Glutamatergic neuron (in vitro differentiated cells): ENCODE measurements around the gene CEP57. TPM values are rescaled to one million over a fixed set of nuclear protein-coding genes. Genes with fewer than 3 reads are reported as not detected.

Source experiments
- DNase-seq: peaks from one replicate; pipeline ENCODE4 v3.0.0; 2022
- H3K27ac Mint-ChIP-seq: one replicate; pipeline ENCODE4 v1.8.0; 2020; ENCODE audit warnings: mild to moderate bottlenecking, mixed read lengths, inconsistent platforms; ENCODE audit not compliant: unreplicated experiment
- H3K27me3 Mint-ChIP-seq: one replicate; pipeline ENCODE4 v1.8.0; 2020; ENCODE audit warnings: mild to moderate bottlenecking, moderate library complexity, mixed read lengths, inconsistent platforms; ENCODE audit not compliant: unreplicated experiment
- H3K36me3 Mint-ChIP-seq: one replicate; pipeline ENCODE4 v1.8.0; 2020; ENCODE audit warnings: mild to moderate bottlenecking, mixed read lengths, inconsistent platforms; ENCODE audit not compliant: unreplicated experiment
- H3K4me1 Mint-ChIP-seq: one replicate; pipeline ENCODE4 v1.8.0; 2020; ENCODE audit warnings: mild to moderate bottlenecking, low read depth, mixed read lengths, inconsistent platforms; ENCODE audit not compliant: unreplicated experiment
- H3K4me3 Mint-ChIP-seq: one replicate; pipeline ENCODE4 v1.8.0; 2020; ENCODE audit warnings: mild to moderate bottlenecking, mixed read lengths, inconsistent platforms; ENCODE audit not compliant: unreplicated experiment
- H3K9me3 Mint-ChIP-seq: one replicate; pipeline ENCODE4 v1.8.0; 2020; ENCODE audit warnings: mild to moderate bottlenecking, moderate library complexity, mixed read lengths, inconsistent platforms; ENCODE audit not compliant: unreplicated experiment
- total RNA-seq: library from RNA; stranded (reverse); fragmentation: NEBNext Ultra II Directional; extraction: Animal tissue kit (Norgen Biotek cat#: 25700); gene quantifications from one replicate; pipeline ENCODE4 v1.2.1, GENCODE V29; 2021; ENCODE audit not compliant: unreplicated experiment
- TF ChIP-seq, protein P1 (sequence below): fragments of 200-600 bp; sonication (generic); IDR thresholded peaks from one replicate; pipeline ENCODE4 v1.5.0; 2021; ENCODE audit not compliant: partially characterized antibody, unreplicated experiment

Gene CEP57
- total RNA-seq, 1 donor from 2014 or later, result 52.1 TPM

DNA sequence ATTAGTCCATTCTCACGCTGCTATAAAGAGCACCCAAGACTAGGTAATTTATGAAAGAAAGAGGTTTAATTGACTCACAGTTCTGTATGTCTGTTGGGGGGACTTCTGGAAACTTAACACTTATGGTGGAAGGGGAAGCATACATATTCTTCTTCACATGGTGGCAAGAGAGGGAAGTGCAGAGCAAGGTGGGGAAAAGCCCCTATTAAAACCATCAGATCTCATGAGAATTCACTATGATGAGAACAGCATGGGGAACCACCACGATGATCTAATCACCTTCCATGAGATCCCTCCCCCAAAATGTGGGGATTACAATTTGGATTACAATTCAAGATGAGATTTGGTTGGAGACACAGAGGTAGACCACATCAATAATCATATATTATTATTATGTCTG is 25.7 kb downstream of the CEP57 start:
- peaks cover 2% of the 10 kb centered on the region for H3K27me3 Mint-ChIP-seq
- no peak for DNase-seq
- H3K9me3 Mint-ChIP-seq, result no peaks in the 10 kb centered on the region
- no peaks in the 10 kb centered on the region for H3K4me1 Mint-ChIP-seq
- no peaks in the 10 kb centered on the region for H3K36me3 Mint-ChIP-seq
- TF ChIP-seq, protein P1, sequence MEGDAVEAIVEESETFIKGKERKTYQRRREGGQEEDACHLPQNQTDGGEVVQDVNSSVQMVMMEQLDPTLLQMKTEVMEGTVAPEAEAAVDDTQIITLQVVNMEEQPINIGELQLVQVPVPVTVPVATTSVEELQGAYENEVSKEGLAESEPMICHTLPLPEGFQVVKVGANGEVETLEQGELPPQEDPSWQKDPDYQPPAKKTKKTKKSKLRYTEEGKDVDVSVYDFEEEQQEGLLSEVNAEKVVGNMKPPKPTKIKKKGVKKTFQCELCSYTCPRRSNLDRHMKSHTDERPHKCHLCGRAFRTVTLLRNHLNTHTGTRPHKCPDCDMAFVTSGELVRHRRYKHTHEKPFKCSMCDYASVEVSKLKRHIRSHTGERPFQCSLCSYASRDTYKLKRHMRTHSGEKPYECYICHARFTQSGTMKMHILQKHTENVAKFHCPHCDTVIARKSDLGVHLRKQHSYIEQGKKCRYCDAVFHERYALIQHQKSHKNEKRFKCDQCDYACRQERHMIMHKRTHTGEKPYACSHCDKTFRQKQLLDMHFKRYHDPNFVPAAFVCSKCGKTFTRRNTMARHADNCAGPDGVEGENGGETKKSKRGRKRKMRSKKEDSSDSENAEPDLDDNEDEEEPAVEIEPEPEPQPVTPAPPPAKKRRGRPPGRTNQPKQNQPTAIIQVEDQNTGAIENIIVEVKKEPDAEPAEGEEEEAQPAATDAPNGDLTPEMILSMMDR, result no peak
- H3K4me3 Mint-ChIP-seq, result no peak overlapping the region
- no peak overlapping the region for H3K27ac Mint-ChIP-seq

DNA sequence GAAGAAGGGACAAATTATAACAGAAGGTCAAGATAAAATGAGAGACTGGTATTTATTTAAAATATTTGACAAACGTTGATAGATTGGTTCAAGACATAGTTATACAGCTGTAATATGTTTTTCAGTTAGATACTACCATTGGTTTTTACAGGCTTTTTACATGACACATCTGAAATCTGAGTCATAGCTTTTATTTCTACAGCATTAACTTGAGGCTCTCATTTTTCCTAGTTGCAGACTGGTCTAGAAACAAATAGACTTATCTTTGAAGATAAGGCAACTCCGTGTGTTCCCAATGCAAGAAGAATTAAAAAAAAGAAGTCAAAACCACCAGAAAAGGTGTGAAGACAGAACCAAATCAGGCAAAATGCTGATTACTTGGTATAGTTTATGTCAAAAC is 31.3 kb downstream of the CEP57 start:
- Mint-ChIP-seq H3K4me1 (no peaks in the 10 kb centered on the region), H3K36me3 (no peaks in the 10 kb centered on the region), H3K4me3 (no peak overlapping the region), H3K27ac (no peak overlapping the region), H3K9me3 (no peaks in the 10 kb centered on the region), H3K27me3 (peaks cover 2% of the 10 kb centered on the region)
- DNase-seq, result no peak
- TF ChIP-seq, protein P1, result no peak

DNA sequence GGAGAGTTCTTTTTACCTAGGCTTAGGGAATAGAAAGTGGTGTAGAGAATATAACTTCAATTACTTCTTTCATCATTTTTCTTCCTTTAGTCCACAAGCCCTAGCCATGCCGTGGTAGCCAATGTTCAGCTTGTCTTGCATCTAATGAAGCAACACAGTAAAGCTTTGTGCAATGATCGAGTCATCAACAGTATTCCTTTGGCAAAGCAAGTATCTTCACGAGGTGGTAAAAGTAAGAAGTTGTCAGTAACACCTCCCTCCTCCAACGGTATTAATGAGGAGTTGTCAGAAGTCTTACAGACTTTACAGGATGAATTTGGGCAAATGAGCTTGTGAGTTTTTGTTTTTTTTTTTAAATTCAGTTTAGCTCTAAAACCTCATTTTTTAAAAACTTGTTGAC is 37.4 kb downstream of the CEP57 start:
- no peak for DNase-seq
- Mint-ChIP-seq H3K27me3 (no peaks in the 10 kb centered on the region), H3K36me3 (peaks cover under 1% of the 10 kb centered on the region), H3K27ac (no peak overlapping the region), H3K9me3 (no peaks in the 10 kb centered on the region), H3K4me1 (no peaks in the 10 kb centered on the region), H3K4me3 (no peak overlapping the region)
- TF ChIP-seq, protein P1, result no peak

DNA sequence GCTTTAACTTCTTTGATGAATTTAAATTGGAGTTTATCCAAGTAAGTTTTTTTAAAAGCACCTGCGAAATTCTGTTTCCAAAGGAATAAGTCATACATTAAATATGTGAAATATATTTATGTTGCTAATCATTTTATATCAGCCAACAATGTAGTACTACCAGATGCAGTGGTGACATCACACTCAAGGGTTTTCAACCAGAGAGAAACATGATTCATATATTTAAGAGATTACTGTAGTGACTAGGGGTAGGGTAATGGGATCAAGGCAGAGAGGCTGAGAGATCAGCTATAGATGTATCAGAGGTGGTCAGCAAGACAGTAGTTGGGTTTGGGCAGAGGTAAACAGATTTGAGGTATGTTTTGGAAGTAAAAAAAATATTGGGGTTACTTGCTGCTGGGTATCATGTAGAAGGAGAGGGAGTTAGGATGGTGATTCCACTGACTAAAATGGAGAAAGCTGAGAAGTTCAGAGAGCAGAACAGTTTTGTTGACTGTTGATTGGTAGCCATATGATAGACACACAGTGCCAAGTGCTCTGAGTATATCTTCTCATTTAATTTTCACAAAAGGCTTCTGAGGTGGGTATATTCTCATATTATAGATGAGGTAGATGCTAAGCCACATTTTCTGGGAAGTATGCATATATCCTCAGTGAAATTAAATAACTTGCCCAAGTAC is 39.4 kb downstream of the CEP57 start:
- DNase-seq, result no peak
- Mint-ChIP-seq H3K27me3 (peaks cover 2% of the 10 kb centered on the region), H3K36me3 (peaks cover 4% of the 10 kb centered on the region), H3K9me3 (no peaks in the 10 kb centered on the region), H3K4me1 (no peaks in the 10 kb centered on the region), H3K27ac (no peak overlapping the region), H3K4me3 (no peak overlapping the region)
- TF ChIP-seq, protein P1, result no peak

DNA sequence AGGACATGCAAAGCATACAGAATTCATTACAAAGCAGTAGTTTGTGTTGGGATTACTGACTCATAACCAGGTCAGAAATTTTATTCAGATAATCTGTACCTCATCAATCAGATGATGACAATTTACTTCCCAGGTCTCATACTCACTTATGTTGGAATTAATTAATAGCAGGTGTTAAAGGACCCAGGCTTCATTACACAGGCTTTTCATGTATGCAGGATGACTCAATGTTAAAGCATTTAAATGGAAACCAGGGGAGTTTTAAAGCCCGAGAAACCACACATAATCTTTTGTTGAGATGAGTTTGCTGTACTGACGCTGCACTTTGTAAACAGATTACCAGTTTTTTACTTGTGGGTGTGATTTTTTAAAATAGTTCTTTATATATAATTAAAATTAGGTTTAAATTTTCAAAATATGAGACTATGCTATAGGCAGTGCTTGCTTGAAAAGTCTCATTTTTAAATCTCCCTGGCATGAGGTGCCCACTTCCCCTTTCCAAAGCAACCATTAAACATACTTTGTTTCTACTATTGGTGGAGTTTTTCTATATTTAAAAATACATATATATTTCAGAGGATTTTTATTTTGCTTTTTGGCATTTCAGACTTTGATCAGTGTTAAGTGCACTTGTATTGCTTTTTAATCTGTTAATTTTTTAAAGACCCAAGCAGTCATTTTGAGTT is 41.0 kb downstream of the CEP57 start:
- DNase-seq, result no peak

More for the DNA sequence above, 41.0 kb downstream of the CEP57 start:
- TF ChIP-seq, protein P1, result no peak
- Mint-ChIP-seq H3K27ac (no peak overlapping the region), H3K27me3 (peaks cover 2% of the 10 kb centered on the region), H3K4me1 (no peaks in the 10 kb centered on the region), H3K9me3 (no peaks in the 10 kb centered on the region), H3K4me3 (no peak overlapping the region), H3K36me3 (peaks cover 4% of the 10 kb centered on the region)
